ENCODE results near the gene LMOD2. TPM values are rescaled to one million over a fixed set of nuclear protein-coding genes. Genes with fewer than 3 reads are reported as not detected.
A peak's percentile ranks its signal among the peaks of the same experiment; 100 is the strongest.

The LMOD2 gene
- total and polyA plus RNA-seq, 9 of the 15 experiments (the other 6 are each of a cell fraction or from before 2014, with no cell fraction given): 0.04 TPM; not detected in 8

GRCh38 chr7:123608991-123609882 lies 46.4 kb upstream of the LMOD2 start (continued):
- TF ChIP-seq ZNF318 (IDR thresholded peaks at IDR 0.05; ENCODE audit: borderline replicate concordance in 1 of 2, low read depth in 1 of 2): peak in 1 of 2 experiments; percentile 72; a peak in 1 of 4 replicates
- TF ChIP-seq BDP1 (IDR thresholded peaks at IDR 0.05; ENCODE audit: insufficient read depth, insufficient read length): no peak
- TF ChIP-seq PATZ1 (CRISPR knock-in tag; IDR thresholded peaks at IDR 0.05; ENCODE audit: borderline replicate concordance): 0 out of 2 replicates have a peak, but pooled peaks have one; percentile 40
- peak; percentile 25; the same call in 1 of the 2 replicates for TF ChIP-seq FOSL1 (tag; conservative IDR thresholded peaks at IDR 0.05)
- no peak for TF ChIP-seq ZNF316 (IDR thresholded peaks at IDR 0.05)
- no peak for TF ChIP-seq HNRNPL (IDR thresholded peaks at IDR 0.05; ENCODE audit: low read depth, low read length)
- TF ChIP-seq, protein P1, sequence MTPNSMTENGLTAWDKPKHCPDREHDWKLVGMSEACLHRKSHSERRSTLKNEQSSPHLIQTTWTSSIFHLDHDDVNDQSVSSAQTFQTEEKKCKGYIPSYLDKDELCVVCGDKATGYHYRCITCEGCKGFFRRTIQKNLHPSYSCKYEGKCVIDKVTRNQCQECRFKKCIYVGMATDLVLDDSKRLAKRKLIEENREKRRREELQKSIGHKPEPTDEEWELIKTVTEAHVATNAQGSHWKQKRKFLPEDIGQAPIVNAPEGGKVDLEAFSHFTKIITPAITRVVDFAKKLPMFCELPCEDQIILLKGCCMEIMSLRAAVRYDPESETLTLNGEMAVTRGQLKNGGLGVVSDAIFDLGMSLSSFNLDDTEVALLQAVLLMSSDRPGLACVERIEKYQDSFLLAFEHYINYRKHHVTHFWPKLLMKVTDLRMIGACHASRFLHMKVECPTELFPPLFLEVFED (CRISPR knock-in tag; conservative IDR thresholded peaks at IDR 0.05): no peak
- TF ChIP-seq NFE2L1 (tag; IDR thresholded peaks at IDR 0.05; ENCODE audit: borderline replicate concordance, low read depth): no peak
- no peak for TF ChIP-seq ZBTB33 (CRISPR knock-in tag; IDR thresholded peaks at IDR 0.05)
- TF ChIP-seq JUN (IDR thresholded peaks at IDR 0.05; ENCODE audit: borderline replicate concordance, low read depth, low read length): peak; percentile 43; the same call in 1 of the 2 replicates
- no peak for TF ChIP-seq JUN (CRISPR knock-in tag; IDR thresholded peaks at IDR 0.05; ENCODE audit: borderline replicate concordance)
- no peak for TF ChIP-seq KAT8 (IDR thresholded peaks at IDR 0.05; ENCODE audit: low read depth)
